ENCODE measurements around the gene USP25.

- TF ChIP-seq CEBPB (tag; IDR thresholded peaks at IDR 0.05), result no peak
- peak; percentile 66; the same call in 1 of the 2 replicates for TF ChIP-seq POLR2A (conservative IDR thresholded peaks at IDR 0.05)
Observed at GRCh38 chr21:15729346-15729673, 472 bp upstream of the USP25 start.
